GM19455 (cell line): Measurements from ENCODE around the gene LUC7L.
"Not testable (repeated sequence)": the region's sequence is repeated elsewhere in the genome, so short reads cannot be mapped to it uniquely, and the experiment has no call there.

Experiments used
- ATAC-seq: cut with Tn5 transposase; IDR thresholded peaks from one replicate; pipeline ENCODE4 v1.9.1; 2021; ENCODE audit not compliant: unreplicated experiment

LUC7L gene

GRCh38 chr16:180681-181564, 48.3 kb downstream of the LUC7L start:
- no peak for ATAC-seq

- no peak for ATAC-seq
Observed at GRCh38 chr16:180101-180675, 49.1 kb downstream of the LUC7L start, which contains the start of gene HBQ1. TSS of gene HBQ1 (plus strand) at chr16:180459. CDS start at chr16:180487, 28 bp downstream.

- no peak for ATAC-seq
Observed at GRCh38 chr16:179211-180092, 49.8 kb downstream of the LUC7L start.

GRCh38 chr16:178668-179015, 50.6 kb downstream of the LUC7L start:
- no peak for ATAC-seq

- ATAC-seq: no peak
Observed at GRCh38 chr16:177981-178667, 51.1 kb downstream of the LUC7L start.

- ATAC-seq: no peak
Observed at GRCh38 chr16:177394-177822, 51.8 kb downstream of the LUC7L start.

GRCh38 chr16:176477-177382, 52.5 kb downstream of the LUC7L start, which contains the start of gene HBA1:
TSS of gene HBA1 (plus strand) at chr16:176680. CDS start at chr16:176717, 37 bp downstream.
- ATAC-seq: not testable (repeated sequence)

GRCh38 chr16:176006-176405, 53.2 kb downstream of the LUC7L start:
- not testable (repeated sequence) for ATAC-seq

- ATAC-seq: no peak
Observed at GRCh38 chr16:175011-175949, 54.0 kb downstream of the LUC7L start.

GRCh38 chr16:173928-174769, 55.1 kb downstream of the LUC7L start:
- not testable (repeated sequence) for ATAC-seq

GRCh38 chr16:173211-173854, 55.9 kb downstream of the LUC7L start:
- not testable (repeated sequence) for ATAC-seq

GRCh38 chr16:172374-172941, 56.8 kb downstream of the LUC7L start, which contains the start of gene HBA2:
TSS of gene HBA2 (plus strand) at chr16:172876. CDS start at chr16:172913, 37 bp downstream.
- not testable (repeated sequence) for ATAC-seq

- no peak for ATAC-seq
Observed at GRCh38 chr16:170788-171187, 58.5 kb downstream of the LUC7L start.

- not testable (repeated sequence) for ATAC-seq
Observed at GRCh38 chr16:170088-170507, 59.2 kb downstream of the LUC7L start.

- ATAC-seq: no peak
Observed at GRCh38 chr16:169014-169413, 60.2 kb downstream of the LUC7L start.

GRCh38 chr16:168424-168823, 60.8 kb downstream of the LUC7L start:
- ATAC-seq: no peak
